NCI-H2171 treated with DMSO at 0.1 percent for 48 hours (cell line): Measurements from ENCODE around the gene PLGRKT.
"Not testable (repeated sequence)": the region's sequence is repeated elsewhere in the genome, so short reads cannot be mapped to it uniquely, and the experiment has no call there.

Experiments used
- DNase-seq: peaks from one replicate; lab custom pipeline; 2025; lab: John Stamatoyannopoulos, UW

Gene PLGRKT, protein sequence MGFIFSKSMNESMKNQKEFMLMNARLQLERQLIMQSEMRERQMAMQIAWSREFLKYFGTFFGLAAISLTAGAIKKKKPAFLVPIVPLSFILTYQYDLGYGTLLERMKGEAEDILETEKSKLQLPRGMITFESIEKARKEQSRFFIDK

DNA sequence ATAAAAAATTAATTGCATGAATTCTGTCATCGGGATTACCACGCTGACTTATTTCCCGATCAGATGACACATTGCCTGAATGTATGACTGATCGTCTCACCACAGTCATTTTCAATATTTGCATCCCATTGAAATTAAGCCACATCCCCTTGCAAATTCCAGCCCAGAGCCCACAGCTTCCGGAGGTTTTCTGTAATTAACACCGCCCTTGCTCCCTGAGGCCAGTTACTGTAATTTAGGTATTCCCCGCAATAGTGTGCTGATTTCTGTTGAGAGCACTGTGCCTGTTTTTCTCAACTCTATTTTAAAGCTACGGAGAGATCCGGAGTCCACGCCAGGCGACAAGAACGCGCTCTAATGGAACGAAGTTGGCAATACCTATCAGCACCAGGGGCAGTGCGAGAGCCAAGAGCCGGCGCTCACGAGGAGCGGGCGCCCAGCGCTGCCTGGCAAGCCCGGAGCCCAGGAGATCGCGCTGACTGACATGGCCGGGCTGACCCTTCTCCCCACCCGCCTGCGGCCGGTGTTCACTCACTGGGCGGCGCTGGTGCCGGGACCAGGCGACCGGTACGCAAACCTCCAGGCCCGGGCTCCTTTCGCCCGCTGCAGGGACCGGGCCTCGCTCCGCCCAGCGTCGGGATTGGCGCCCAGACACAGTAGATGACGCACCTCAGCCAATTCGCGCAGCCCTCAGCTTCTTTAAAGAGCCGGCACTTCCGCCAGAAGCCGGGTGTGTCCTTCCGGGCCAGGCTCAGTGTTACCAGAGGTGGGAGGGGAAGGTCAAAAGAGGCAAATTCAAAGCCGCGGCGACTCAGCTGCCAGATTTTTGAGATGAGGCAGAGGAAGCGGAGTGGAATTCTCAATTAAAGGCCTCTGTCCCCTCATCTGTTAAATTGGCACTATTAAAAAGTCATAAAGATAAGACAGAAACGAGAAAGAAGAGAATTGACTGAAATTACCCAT lies at the start of gene PLGRKT:
Gene PLGRKT (minus strand): TSS at position 672 of the 963 bp plus-strand sequence. CDS start 5,948 bp downstream, outside the sequence.
- peak; percentile 97 for DNase-seq

DNA sequence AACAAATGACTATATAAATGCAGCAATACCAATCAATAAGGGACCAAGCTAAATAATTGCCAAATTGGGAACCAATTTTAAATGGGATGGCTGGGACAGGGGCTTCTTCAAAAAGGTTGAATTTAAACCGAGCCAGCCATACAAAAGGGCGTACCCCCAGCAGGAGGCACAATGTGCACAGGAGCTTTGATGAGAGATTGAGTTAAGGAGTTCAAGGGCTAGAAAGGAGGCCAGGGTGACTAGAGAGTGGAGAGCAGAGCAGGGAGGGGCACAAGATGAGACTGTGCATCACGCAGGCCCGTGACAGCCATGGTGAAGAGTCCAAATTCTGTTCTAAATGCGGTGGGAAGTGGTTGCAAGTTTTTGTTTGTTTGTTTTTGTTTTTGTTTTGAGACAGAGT lies 49.3 kb upstream of the PLGRKT start:
- no peak for DNase-seq

- no peak for DNase-seq
These were observed 47.8 kb upstream of the PLGRKT start for GRCh38 chr9:5485378-5486085.

GRCh38 chr9:5483306-5483705 lies 45.6 kb upstream of the PLGRKT start:
- DNase-seq, result no peak

DNA sequence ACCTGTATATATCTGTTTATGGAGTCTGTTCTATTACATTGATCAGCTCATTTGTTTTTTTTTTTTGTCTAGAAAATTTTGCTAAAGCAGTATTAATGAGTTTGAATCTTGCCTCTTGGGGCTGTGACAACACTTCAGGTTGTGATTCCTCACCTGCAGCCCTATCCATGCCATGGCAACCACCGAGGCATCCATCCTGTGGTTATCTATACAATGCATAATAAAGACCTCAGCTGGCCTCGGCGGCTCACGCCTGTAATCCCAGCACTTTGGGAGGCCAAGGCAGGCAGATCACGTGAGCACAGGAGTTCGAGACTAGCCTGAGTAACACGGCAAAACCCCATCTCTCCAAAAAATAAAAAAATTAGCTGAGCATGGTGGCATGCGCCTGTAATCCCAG lies 44.5 kb upstream of the PLGRKT start:
- DNase-seq, result no peak

- no peak for DNase-seq
These were observed 43.8 kb upstream of the PLGRKT start for GRCh38 chr9:5481322-5482040.

DNA sequence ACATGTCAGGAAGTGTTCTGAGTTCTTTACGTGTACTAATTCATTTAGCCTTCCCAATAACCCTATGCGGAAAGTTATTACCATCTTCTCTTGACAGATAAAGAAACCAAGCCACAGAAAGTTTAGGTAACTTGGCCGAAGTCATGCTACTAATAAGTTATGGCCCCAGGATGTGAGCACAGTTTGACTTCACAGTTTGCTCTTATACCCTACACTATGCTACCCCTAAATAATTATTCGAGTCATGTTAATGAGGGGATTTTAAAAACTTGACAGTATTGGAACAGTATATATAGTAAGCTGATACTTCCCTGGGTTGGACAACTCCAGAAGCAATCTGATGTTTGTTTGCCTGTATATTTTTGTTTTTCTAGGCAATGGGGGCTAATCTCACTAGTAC lies 43.2 kb upstream of the PLGRKT start:
- no peak for DNase-seq

- DNase-seq, result no peak
These were observed 42.4 kb upstream of the PLGRKT start for GRCh38 chr9:5479994-5480694.

DNA sequence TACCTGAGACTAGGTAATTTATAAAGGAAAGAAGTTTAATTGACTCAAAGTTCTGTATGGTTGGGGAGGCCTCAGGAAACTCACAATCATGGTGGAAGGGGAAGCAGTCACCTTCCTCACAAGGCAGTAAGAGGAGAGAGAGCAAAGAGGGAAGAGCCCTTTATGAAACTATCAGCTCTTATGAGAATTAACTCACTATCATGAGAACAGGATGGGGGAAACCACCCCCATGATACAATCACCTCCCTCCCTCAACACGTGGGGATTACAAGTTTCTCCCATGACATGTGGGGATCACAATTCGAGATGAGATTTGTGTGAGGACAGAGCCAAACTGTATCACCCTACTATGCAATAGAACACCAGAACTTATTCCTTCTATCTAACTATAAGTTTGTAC lies 40.5 kb upstream of the PLGRKT start:
- DNase-seq, result no peak

DNA sequence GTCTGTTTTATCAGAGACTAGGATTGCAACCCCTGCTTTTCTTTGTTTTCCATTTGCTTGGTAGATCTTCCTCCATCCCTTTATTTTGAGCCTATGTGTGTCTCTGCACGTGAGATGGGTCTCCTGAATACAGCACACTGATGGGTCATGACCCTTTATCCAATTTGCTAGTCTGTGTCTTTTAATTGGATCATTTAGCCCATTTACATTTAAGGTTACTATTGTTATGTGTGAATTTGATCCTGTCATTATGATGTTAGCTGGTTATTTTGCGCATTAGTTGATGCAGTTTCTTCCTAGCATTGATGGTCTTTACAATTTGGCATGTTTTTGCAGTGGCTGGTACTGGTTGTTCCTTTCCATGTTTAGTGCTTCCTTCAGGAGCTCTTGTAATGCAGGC lies 37.9 kb upstream of the PLGRKT start:
- not testable (repeated sequence) for DNase-seq

GRCh38 chr9:5470816-5471215 lies 33.1 kb upstream of the PLGRKT start:
- DNase-seq, result no peak

GRCh38 chr9:5470122-5470521 lies 32.4 kb upstream of the PLGRKT start:
- no peak for DNase-seq

- no peak for DNase-seq
These were observed 31.1 kb upstream of the PLGRKT start for GRCh38 chr9:5468850-5469249.

DNA sequence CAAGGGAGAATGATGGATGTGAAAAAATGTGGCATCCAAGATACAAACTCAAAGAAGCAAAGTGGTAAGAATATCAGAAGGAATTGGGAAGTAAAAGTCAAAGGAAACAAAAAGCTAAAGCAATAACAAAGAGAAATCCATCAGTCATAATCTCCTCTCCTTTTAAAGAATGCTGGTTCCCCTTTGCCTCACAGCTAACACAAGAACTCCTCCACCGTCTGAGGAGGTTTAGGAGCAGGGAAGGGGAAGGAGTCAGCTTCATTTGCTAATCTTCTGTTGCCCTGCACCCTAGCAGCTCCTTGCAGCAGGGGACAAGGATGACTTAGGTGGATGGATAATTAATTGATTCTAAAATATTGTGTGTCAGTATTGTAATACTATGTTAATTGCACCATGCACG lies 29.0 kb upstream of the PLGRKT start:
- DNase-seq, result no peak

DNA sequence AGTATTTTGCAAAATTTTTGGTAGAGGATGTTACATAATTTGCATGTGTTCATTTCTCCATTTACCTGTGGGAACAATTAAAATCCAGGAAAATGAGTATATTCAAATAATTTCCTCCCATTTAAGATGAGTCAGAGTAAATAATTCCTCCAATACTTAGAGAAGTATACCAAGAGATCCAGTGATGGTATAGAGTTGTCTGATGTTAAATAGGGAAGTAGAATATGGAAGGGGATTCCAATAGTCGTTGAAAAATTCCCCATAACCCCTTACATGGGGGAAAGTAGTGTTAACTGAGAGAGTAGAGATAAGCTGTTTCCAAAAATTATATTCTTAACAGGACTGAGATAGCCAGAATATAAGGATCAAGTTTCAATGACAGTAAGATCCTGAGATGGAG lies 28.3 kb upstream of the PLGRKT start:
- DNase-seq, result no peak

GRCh38 chr9:5464831-5465330 lies 27.2 kb upstream of the PLGRKT start:
- not testable (repeated sequence) for DNase-seq

GRCh38 chr9:5460157-5460556 lies 22.4 kb upstream of the PLGRKT start:
- no peak for DNase-seq

- no peak for DNase-seq
These were observed 21.6 kb upstream of the PLGRKT start for GRCh38 chr9:5459289-5459829.

DNA sequence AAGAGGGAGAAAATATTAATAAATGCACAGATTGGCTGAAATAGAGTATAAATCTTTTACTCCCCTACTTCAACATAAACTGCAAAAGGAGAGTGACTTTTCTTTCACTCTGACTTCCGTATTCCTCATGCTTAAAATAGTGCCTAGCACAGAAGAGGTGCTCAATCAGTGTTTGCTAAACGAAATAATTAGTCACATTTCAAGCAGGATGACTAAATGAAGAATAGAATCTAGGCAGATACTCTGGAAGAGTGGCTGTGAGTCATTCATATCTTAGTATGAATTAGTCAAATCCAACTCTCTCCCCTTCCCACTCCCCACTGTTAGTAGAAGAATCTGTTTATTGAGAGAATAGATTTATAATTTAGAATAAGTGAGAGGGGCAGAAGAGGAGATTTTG lies 17.5 kb upstream of the PLGRKT start:
- no peak for DNase-seq

- DNase-seq, result no peak
These were observed 15.9 kb upstream of the PLGRKT start for GRCh38 chr9:5453673-5454072.

DNA sequence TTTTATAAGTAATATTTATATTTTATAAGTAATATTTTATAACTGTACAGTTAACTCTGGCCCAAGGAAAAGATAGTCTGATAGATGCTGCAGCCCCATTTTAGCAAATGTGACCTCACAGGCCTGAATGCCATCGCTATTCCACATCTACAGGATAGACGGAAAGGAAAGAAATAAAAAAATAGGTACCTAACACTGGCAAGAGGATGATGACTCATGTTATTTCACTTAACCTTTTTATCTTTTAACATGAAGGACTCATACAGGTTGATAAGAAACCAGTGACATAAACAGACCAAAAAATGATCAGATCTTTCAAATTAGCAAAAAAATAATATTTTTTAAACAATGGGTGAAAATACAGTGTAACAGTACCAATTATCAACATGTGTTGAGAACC lies 15.3 kb upstream of the PLGRKT start:
- no peak for DNase-seq
